Progenitor cell of endocrine pancreas (in vitro differentiated cells): ENCODE measurements around the gene PCDHGA5. TPM values are rescaled to one million over a fixed set of nuclear protein-coding genes. Genes with fewer than 3 reads are reported as not detected.
A peak's percentile ranks its signal among the peaks of the same experiment; 100 is the strongest.
"Not testable (repeated sequence)": the region's sequence is repeated elsewhere in the genome, so short reads cannot be mapped to it uniquely, and the experiment has no call there.

Experiments
- DNase-seq: peaks from one replicate; pipeline ENCODE4 v3.0.0; 2021; ENCODE audit warnings: low spot score; ENCODE audit not compliant: unreplicated experiment
- H3K27ac Mint-ChIP-seq: 2 replicates; pipeline ENCODE4 v1.8.0; 2021; ENCODE audit warnings: mild to moderate bottlenecking, moderate library complexity, mixed read lengths
- H3K27me3 Mint-ChIP-seq: 2 replicates; pipeline ENCODE4 v1.8.0; 2021; ENCODE audit warnings: mixed read lengths
- H3K36me3 Mint-ChIP-seq: 2 replicates; pipeline ENCODE4 v1.8.0; 2022; ENCODE audit warnings: mixed read lengths; ENCODE audit not compliant: insufficient read depth
- H3K4me1 Mint-ChIP-seq: 2 replicates; pipeline ENCODE4 v1.8.0; 2021; ENCODE audit warnings: low read depth, mixed read lengths
- H3K4me3 Mint-ChIP-seq: 2 replicates; pipeline ENCODE4 v1.8.0; 2021; ENCODE audit warnings: low read depth, mild to moderate bottlenecking, moderate library complexity, mixed read lengths
- H3K9me3 Mint-ChIP-seq: 2 replicates; pipeline ENCODE4 v1.8.0; 2021; ENCODE audit warnings: low read depth, mixed read lengths
- total RNA-seq: library from RNA; stranded (reverse); gene quantifications from 2 replicates; pipeline ENCODE4 v1.2.1, GENCODE V29; 2021
- TF ChIP-seq, protein P1 (sequence below): fragments of 200-600 bp; sonication (generic); IDR thresholded peaks from one replicate; pipeline ENCODE4 v1.5.0; 2021; ENCODE audit warnings: antibody characterized with exemption, mild to moderate bottlenecking; ENCODE audit not compliant: unreplicated experiment

PCDHGA5 gene
- total RNA-seq, 1 donor from 2014 or later = 0.69 TPM

DNA sequence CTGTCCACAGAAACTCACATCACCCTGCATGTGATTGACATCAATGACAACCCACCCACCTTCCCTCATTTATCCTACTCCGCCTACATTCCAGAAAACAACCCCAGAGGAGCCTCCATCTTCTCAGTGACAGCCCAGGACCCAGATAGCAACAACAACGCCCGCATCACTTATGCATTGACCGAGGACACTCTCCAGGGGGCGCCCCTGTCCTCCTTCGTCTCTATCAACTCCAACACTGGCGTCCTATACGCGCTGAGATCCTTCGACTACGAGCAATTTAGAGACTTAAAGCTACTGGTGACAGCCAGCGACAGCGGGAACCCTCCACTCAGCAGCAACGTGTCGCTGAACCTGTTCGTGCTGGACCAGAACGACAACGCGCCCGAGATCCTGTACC is 18.6 kb upstream of the PCDHGA5 start:
- H3K36me3 Mint-ChIP-seq = peaks cover 8% of the 10 kb centered on the region
- H3K27ac Mint-ChIP-seq = no peak overlapping the region
- H3K4me3 Mint-ChIP-seq = no peak overlapping the region
- H3K4me1 Mint-ChIP-seq = no peaks in the 10 kb centered on the region
- no peaks in the 10 kb centered on the region for H3K27me3 Mint-ChIP-seq
- no peak for DNase-seq
- TF ChIP-seq, protein P1, sequence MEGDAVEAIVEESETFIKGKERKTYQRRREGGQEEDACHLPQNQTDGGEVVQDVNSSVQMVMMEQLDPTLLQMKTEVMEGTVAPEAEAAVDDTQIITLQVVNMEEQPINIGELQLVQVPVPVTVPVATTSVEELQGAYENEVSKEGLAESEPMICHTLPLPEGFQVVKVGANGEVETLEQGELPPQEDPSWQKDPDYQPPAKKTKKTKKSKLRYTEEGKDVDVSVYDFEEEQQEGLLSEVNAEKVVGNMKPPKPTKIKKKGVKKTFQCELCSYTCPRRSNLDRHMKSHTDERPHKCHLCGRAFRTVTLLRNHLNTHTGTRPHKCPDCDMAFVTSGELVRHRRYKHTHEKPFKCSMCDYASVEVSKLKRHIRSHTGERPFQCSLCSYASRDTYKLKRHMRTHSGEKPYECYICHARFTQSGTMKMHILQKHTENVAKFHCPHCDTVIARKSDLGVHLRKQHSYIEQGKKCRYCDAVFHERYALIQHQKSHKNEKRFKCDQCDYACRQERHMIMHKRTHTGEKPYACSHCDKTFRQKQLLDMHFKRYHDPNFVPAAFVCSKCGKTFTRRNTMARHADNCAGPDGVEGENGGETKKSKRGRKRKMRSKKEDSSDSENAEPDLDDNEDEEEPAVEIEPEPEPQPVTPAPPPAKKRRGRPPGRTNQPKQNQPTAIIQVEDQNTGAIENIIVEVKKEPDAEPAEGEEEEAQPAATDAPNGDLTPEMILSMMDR = no peak
- H3K9me3 Mint-ChIP-seq = peaks cover 39% of the 10 kb centered on the region

DNA sequence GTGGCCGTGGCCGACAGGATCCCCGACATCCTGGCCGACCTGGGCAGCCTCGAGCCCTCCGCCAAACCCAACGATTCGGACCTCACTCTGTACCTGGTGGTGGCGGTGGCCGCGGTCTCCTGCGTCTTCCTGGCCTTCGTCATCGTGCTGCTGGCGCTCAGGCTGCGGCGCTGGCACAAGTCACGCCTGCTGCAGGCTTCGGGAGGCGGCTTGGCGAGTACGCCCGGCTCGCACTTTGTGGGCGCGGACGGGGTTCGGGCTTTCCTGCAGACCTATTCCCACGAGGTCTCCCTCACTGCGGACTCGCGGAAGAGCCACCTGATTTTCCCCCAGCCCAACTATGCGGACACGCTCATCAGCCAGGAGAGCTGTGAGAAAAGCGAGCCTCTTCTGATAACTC is 17.9 kb upstream of the PCDHGA5 start:
- DNase-seq, H3K27ac Mint-ChIP-seq, H3K4me3 Mint-ChIP-seq, H3K27me3 Mint-ChIP-seq, H3K36me3 Mint-ChIP-seq, H3K4me1 Mint-ChIP-seq: not testable (repeated sequence)
- peaks cover 40% of the 10 kb centered on the region for H3K9me3 Mint-ChIP-seq

DNA sequence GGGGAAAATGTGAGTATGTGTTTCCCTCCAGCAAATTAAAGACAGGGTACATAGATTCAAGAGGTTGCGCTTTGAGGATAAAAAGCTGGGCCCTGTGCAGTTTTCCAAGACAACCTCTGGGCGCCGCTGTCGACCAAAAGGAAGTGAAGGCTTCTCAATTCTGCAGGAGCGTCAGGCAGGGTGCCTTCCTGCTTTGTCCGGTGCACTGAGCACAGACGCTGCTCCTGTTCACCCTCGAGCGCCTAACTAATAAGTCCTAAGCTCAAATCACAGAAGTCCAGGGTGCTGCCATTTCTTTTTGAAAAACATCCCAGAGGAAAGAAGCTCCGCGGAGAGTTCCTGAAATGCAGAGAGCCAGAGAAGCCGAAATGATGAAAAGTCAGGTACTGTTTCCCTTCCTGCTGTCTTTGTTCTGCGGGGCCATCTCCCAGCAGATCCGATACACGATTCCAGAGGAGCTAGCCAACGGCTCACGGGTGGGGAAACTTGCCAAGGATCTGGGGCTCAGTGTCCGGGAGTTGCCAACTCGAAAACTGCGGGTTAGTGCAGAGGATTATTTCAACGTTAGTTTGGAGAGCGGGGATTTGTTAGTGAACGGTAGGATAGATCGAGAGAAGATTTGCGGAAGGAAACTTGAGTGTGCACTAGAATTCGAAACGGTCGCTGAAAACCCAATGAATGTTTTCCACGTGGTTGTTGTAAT is 13.9 kb upstream of the PCDHGA5 start, which contains the start of gene PCDHGB1:
Gene PCDHGB1, plus strand, starts transcription at position 183 of the 703 bp plus-strand sequence. Its CDS starts 162 bp downstream, at position 345.
- no peak for DNase-seq
- Mint-ChIP-seq H3K27me3 (no peaks in the 10 kb centered on the region), H3K27ac (no peak within 1 kb of the TSS), H3K4me3 (peak within 1 kb of the TSS; percentile 37), H3K9me3 (peaks cover 32% of the 10 kb centered on the region), H3K36me3 (peaks cover 9% of the 10 kb centered on the region), H3K4me1 (no peaks in the 10 kb centered on the region)
- TF ChIP-seq, protein P1 = peak; percentile 22

DNA sequence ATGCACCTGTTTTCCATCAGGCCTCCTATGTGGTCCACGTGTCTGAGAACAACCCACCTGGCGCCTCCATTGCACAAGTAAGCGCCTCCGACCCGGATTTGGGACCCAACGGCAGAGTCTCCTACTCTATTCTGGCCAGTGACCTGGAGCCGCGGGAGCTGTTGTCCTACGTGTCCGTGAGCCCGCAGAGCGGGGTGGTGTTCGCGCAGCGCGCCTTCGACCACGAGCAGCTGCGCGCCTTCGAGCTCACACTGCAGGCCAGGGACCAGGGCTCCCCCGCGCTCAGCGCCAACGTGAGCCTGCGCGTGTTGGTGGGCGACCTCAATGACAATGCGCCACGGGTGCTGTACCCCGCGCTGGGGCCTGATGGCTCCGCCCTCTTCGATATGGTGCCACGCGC is 12.4 kb upstream of the PCDHGA5 start:
- Mint-ChIP-seq H3K4me1 (no peaks in the 10 kb centered on the region), H3K36me3 (peaks cover 10% of the 10 kb centered on the region), H3K27me3 (no peaks in the 10 kb centered on the region), H3K9me3 (peaks cover 38% of the 10 kb centered on the region), H3K4me3 (no peak overlapping the region), H3K27ac (no peak overlapping the region)
- TF ChIP-seq, protein P1 = no peak
- no peak for DNase-seq

DNA sequence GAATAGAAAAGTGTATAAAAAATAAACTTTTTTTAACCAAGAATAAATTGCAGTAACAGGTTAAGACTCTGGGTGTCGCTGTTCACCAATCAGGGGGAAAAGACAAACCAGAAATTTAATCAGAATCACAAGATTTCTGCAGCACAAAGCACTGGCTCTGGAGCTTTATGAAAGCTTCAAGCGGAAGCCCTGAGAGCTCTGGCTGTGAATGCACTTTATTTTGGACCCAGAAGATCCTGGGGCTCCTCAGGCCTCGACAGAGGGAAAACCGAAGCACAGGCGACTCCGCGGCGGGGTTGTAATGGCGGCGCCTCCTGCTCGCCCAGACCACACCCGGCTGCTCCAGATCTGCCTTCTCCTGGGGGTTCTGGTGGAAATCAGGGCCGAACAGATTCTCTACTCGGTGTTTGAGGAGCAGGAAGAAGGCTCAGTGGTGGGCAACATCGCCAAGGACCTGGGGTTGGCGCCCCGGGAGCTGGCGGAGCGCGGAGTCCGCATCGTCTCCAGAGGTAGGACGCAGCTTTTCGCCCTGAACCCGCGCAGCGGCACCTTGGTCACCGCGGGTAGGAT is 9.0 kb upstream of the PCDHGA5 start, which contains the start of gene PCDHGA4:
Gene PCDHGA4, plus strand, starts transcription at position 122 of the 570 bp plus-strand sequence. Its CDS starts 87 bp downstream, at position 209.
- Mint-ChIP-seq H3K27me3 (no peaks in the 10 kb centered on the region), H3K36me3 (peaks cover 13% of the 10 kb centered on the region), H3K4me3 (no peak within 1 kb of the TSS), H3K27ac (no peak within 1 kb of the TSS), H3K9me3 (peaks cover 40% of the 10 kb centered on the region), H3K4me1 (no peaks in the 10 kb centered on the region)
- no peak for DNase-seq
- TF ChIP-seq, protein P1 = peak; percentile 16
